ENCODE results near the gene DNAJB13.

Gene DNAJB13

DNA sequence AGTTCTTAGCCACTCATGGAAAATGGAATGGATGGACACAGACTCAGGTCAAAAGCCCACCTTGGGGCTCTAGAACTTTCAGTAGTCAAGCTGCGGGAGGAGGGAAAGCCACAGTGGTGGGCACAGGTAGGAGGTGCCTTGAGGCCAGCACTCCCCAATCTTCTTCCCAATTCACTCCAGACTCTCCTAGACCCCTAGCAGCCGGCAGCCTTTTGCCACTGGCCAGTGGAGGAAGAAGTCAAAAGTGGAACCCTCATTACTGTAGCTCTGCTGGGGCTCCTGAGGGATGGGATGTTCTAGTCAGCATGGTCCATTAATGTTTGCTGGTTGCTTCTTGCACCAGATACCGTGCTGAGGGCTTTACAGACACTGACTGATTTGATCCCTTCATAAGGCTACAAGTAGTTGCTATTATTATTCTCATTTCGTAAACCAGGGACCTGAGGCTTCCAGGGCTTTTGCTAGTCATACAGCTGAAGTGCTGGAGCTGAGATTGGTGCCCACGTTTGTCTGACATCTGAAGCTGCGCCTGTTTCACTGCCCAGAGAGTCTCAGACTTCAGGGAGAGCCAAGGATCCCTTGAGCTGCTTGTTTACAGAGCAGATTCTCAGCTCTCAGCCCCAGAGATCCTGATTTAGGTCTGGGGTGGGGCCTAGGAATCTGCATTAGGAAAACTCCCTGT is 57.0 kb downstream of the DNAJB13 start:
- TF ChIP-seq CTCF (IDR thresholded peaks at IDR 0.05; ENCODE audit: control insufficient read depth, insufficient read depth, low read depth, low read length, missing control alignments): no peak
- H3K4me3 ChIP-seq (ENCODE audit: control insufficient read depth, low read depth, low read length): no peak overlapping the region
- no peak for DNase-seq (ENCODE audit: low read depth)

GRCh38 chr11:74008373-74009229 is 57.8 kb downstream of the DNAJB13 start, which contains the start of gene UCP3:
Gene UCP3 (minus strand): TSS chr11:74009085. CDS start chr11:74007042, 2,043 bp downstream.
- DNase-seq (ENCODE audit: low read depth): no peak
- TF ChIP-seq CTCF (IDR thresholded peaks at IDR 0.05; ENCODE audit: control insufficient read depth, insufficient read depth, low read depth, low read length, missing control alignments): no peak
- H3K4me3 ChIP-seq (ENCODE audit: control insufficient read depth, low read depth, low read length): no peak within 1 kb of the TSS

- no peak overlapping the region for H3K4me3 ChIP-seq (ENCODE audit: control insufficient read depth, low read depth, low read length)
- TF ChIP-seq CTCF (IDR thresholded peaks at IDR 0.05; ENCODE audit: control insufficient read depth, insufficient read depth, low read depth, low read length, missing control alignments): no peak
- no peak for DNase-seq (ENCODE audit: low read depth)
These were observed 58.4 kb downstream of the DNAJB13 start for GRCh38 chr11:74009230-74009547.

DNA sequence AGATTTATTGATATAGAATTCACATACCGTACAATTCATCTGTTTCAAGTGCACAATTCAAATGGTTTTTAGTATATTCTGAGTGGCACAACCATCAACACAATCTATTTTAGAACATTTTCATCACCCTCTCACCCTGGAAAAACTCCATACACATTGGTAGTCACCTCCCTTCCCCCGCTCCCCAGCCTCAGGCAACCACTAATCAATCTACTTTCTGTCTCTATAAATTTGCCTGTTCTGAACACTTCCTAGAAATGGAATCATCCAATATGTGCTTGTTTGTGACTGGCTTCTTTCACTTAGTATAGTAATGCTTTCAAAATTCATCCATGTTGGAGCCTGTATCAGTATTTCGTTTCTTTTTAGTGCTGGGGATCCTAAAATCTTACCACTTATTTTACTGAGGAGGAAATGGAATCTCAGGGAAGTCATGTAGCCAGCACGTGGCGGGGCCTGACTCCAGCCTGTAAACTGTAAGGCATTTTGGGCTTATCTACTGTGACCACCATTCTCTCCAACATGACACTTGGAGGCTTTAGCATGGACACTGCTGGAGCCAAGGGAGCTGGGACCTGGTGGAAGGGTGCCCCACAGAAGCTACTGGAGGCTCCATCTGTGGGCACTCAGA is 59.0 kb downstream of the DNAJB13 start:
- no peak for DNase-seq (ENCODE audit: low read depth)
- no peak overlapping the region for H3K4me3 ChIP-seq (ENCODE audit: control insufficient read depth, low read depth, low read length)
- no peak for TF ChIP-seq CTCF (IDR thresholded peaks at IDR 0.05; ENCODE audit: control insufficient read depth, insufficient read depth, low read depth, low read length, missing control alignments)

GRCh38 chr11:74010306-74011300 is 59.8 kb downstream of the DNAJB13 start:
- H3K4me3 ChIP-seq (ENCODE audit: control insufficient read depth, low read depth, low read length): no peak overlapping the region
- DNase-seq (ENCODE audit: low read depth): no peak
- TF ChIP-seq CTCF (IDR thresholded peaks at IDR 0.05; ENCODE audit: control insufficient read depth, insufficient read depth, low read depth, low read length, missing control alignments): no peak

Measured in AG09309 (cell line).